22Rv1 (cell line): ENCODE measurements around the gene PDPR.
"Not testable (repeated sequence)": the region's sequence is repeated elsewhere in the genome, so short reads cannot be mapped to it uniquely, and the experiment has no call there.

ENCODE experiments used
- ZFX ChIP-seq: fragments of 450-650 bp; IDR thresholded peaks from 2 replicates; pipeline ENCODE4 v1.6.1; 2017; ENCODE audit warnings: antibody characterized with exemption, borderline replicate concordance
- TF ChIP-seq, protein P1 (sequence below): fragments of 450-650 bp; IDR thresholded peaks from 2 replicates; pipeline ENCODE4 v1.5.1; 2017; ENCODE audit warnings: mild to moderate bottlenecking

DNA sequence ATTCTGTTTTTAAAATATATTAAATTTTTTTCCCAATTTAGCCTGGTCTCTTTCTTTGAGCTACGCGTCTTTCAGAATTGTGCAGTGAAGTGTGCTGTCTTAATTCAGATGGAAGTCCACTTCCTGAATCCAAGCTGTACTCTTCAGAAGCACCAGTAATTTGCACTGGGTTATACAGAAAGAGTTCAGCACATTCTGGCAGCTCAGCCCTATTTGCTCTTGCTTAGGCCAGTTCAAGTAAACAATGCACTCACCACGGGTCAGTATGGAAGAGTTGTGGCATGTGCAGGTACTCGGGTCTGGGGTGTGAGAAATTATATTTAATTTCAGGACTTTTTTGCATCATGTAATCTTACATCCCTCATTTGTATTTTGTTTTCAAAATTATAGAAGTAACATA, 25.3 kb upstream of the PDPR start:
- TF ChIP-seq, protein P1, sequence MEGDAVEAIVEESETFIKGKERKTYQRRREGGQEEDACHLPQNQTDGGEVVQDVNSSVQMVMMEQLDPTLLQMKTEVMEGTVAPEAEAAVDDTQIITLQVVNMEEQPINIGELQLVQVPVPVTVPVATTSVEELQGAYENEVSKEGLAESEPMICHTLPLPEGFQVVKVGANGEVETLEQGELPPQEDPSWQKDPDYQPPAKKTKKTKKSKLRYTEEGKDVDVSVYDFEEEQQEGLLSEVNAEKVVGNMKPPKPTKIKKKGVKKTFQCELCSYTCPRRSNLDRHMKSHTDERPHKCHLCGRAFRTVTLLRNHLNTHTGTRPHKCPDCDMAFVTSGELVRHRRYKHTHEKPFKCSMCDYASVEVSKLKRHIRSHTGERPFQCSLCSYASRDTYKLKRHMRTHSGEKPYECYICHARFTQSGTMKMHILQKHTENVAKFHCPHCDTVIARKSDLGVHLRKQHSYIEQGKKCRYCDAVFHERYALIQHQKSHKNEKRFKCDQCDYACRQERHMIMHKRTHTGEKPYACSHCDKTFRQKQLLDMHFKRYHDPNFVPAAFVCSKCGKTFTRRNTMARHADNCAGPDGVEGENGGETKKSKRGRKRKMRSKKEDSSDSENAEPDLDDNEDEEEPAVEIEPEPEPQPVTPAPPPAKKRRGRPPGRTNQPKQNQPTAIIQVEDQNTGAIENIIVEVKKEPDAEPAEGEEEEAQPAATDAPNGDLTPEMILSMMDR = not testable (repeated sequence)
- TF ChIP-seq ZFX = not testable (repeated sequence)
